Endothelial cell of umbilical vein (primary cell): ENCODE data around the gene RBBP4. TPM values are rescaled to one million over a fixed set of nuclear protein-coding genes. Genes with fewer than 3 reads are reported as not detected.

Experiments used
- BruUV-seq: library from RNA; stranded (reverse); fragments of 400-500 nt; replicated peaks from 2 replicates; lab custom pipeline; 2021; lab: Mats Ljungman, UMichigan
- CTCF ChIA-PET: fragments of 300-600, 350-600 bp; sonication (Branson Sonifier 250); formaldehyde crosslinking; loops from one replicate; lab custom pipeline; 2021; ENCODE audit warnings: antibody characterized with exemption, inconsistent platforms; lab: Charles Lee
- POLR2A ChIA-PET: fragments of 300-600, 350-600 bp; sonication (Branson Sonifier 250); formaldehyde crosslinking; loops from one replicate; lab custom pipeline; 2021; ENCODE audit warnings: antibody characterized with exemption, inconsistent platforms; lab: Charles Lee
- DNase-seq: peaks from one replicate; pipeline ENCODE4 v3.0.0-alpha.2; 2011; ENCODE audit warnings: low read depth, low spot score
- FAIRE-seq: peaks from 2 replicates; lab custom pipeline; 2011; peaks lifted over from hg19 to GRCh38; lab: Jason Lieb, UNC
- H2AFZ ChIP-seq: 2 replicates; pipeline ENCODE4 v1.6.0; 2012; ENCODE audit warnings: low read depth, low read length, control low read depth, inconsistent platforms
- H3K27ac ChIP-seq: 2 replicates; pipeline ENCODE4 v1.5.1; 2011; ENCODE audit warnings: low read depth, mild to moderate bottlenecking, control low read depth, low read length, moderate library complexity; ENCODE audit not compliant: insufficient read depth
- H3K27me3 ChIP-seq, 2 experiments: 2 replicates each; pipeline versions ENCODE4 v1.6.0 to v1.6.1; 2011; ENCODE audit warnings: low read length in 2 of 2, mixed read lengths in 1 of 2; ENCODE audit not compliant: control insufficient read depth in 2 of 2, insufficient read depth in 2 of 2
- H3K36me3 ChIP-seq, 2 experiments: 2 replicates in 1 of 2; 3 replicates in 1 of 2; pipeline ENCODE4 v1.5.1; 2011; ENCODE audit warnings: low read length in 2 of 2, mild to moderate bottlenecking in 1 of 2, moderate library complexity in 1 of 2; ENCODE audit not compliant: control insufficient read depth in 2 of 2, insufficient read depth in 2 of 2; ENCODE audit errors: extremely low read depth in 1 of 2
- H3K4me1 ChIP-seq: 3 replicates; pipeline ENCODE4 v1.5.1; 2011; ENCODE audit warnings: mild to moderate bottlenecking, low read length; ENCODE audit not compliant: control insufficient read depth, insufficient read depth; ENCODE audit errors: extremely low read depth
- H3K4me2 ChIP-seq: 2 replicates; pipeline ENCODE4 v1.6.1; 2011; ENCODE audit warnings: low read length, control low read depth, mixed read lengths; ENCODE audit not compliant: insufficient read depth
- H3K4me3 ChIP-seq, 3 experiments: fragments of 200-600 bp in 1 of 3; sonication (generic), shearing (Covaris generic) in 1 of 3; replicated peaks in 1 of 3; 2 replicates each; pipeline ENCODE4 v1.5.1; 2011 to 2016; ENCODE audit warnings: control low read depth in 3 of 3, low read length in 3 of 3, mild to moderate bottlenecking in 2 of 3, inconsistent platforms in 1 of 3, low read depth in 1 of 3, moderate library complexity in 1 of 3; ENCODE audit not compliant: insufficient read depth in 1 of 3
- H3K79me2 ChIP-seq: 2 replicates; pipeline ENCODE4 v1.6.0; 2012; ENCODE audit warnings: low read length, inconsistent platforms; ENCODE audit not compliant: control insufficient read depth, insufficient read depth
- H3K9ac ChIP-seq: replicated peaks from 2 replicates; pipeline ENCODE3; 2011; ENCODE audit warnings: low read length, control low read depth; ENCODE audit not compliant: insufficient read depth; ENCODE audit errors: extremely low read depth
- H3K9me1 ChIP-seq: replicated peaks from 3 replicates; pipeline ENCODE4 v1.6.0; 2011; ENCODE audit warnings: mild to moderate bottlenecking, low read length; ENCODE audit not compliant: control insufficient read depth, insufficient read depth; ENCODE audit errors: extremely low read depth
- H3K9me3 ChIP-seq: replicated peaks from 2 replicates; pipeline ENCODE4 v1.5.1; 2012; ENCODE audit warnings: low read length, inconsistent platforms; ENCODE audit not compliant: control insufficient read depth, insufficient read depth
- H4K20me1 ChIP-seq: replicated peaks from 2 replicates; pipeline ENCODE3; 2011; ENCODE audit warnings: mild to moderate bottlenecking, low read length; ENCODE audit not compliant: control insufficient read depth, insufficient read depth; ENCODE audit errors: extremely low read depth
- EZH2 ChIP-seq: IDR thresholded peaks from 2 replicates; pipeline ENCODE4 v1.6.1; 2012; ENCODE audit warnings: borderline replicate concordance, low read depth, mild to moderate bottlenecking, moderate library complexity, low read length, inconsistent platforms; ENCODE audit not compliant: severe bottlenecking
- FOS ChIP-seq: IDR thresholded peaks from 2 replicates; pipeline ENCODE4 v1.6.1; 2011; ENCODE audit warnings: mild to moderate bottlenecking, low read length, moderate library complexity, borderline replicate concordance; ENCODE audit not compliant: insufficient read depth
- GATA2 ChIP-seq: IDR thresholded peaks from 2 replicates; pipeline ENCODE4 v1.7.0; 2011; ENCODE audit warnings: low read depth, mild to moderate bottlenecking, moderate library complexity, mixed read lengths, low read length; ENCODE audit not compliant: insufficient read length, insufficient read depth
- JUN ChIP-seq: IDR thresholded peaks from 2 replicates; pipeline ENCODE4 v1.6.1; 2011; ENCODE audit warnings: borderline replicate concordance, low read depth; ENCODE audit not compliant: insufficient read length, insufficient read depth
- MYC ChIP-seq: IDR thresholded peaks from one replicate; pipeline ENCODE4 v1.6.1; 2011; ENCODE audit warnings: mild to moderate bottlenecking, low read depth, low read length
- POLR2A ChIP-seq: IDR thresholded peaks from 2 replicates; pipeline ENCODE4 v1.6.1; 2012; ENCODE audit warnings: low read depth, mild to moderate bottlenecking, control low read depth, low read length
- POLR2AphosphoS5 ChIP-seq: IDR thresholded peaks from 2 replicates; pipeline ENCODE4 v1.6.1; 2012; ENCODE audit warnings: low read depth, mild to moderate bottlenecking, control low read depth, low read length, moderate library complexity; ENCODE audit not compliant: insufficient read depth
- dilution Hi-C: fragments of 300-500 bp; cut with MboI; formaldehyde crosslinking; loops from one replicate; pipeline ENCODE4 v1.15.0; 2019; ENCODE audit warnings: low sequenced_read_pairs; ENCODE audit not compliant: extremely low pct_ligation_motif_present
- intact Hi-C: fragments of 100-400 bp; cut with micrococcal nuclease; formaldehyde crosslinking; loops from one replicate; pipeline ENCODE4 v1.10.0; 2022
- polyA plus RNA-seq, 4 experiments: library from polyadenylated mRNA; depleted of rRNA in 3 of 4; stranded (reverse) in 3 of 4; unstranded in 1 of 4; fragments of >200 nt; gene quantifications; 2 replicates each; pipeline versions ENCODE4 v1.2.1 to v1.2.3, GENCODE V29; 2011 to 2012; ENCODE audit warnings: missing spikeins in 1 of 4
- total RNA-seq: library from RNA; stranded (reverse); gene quantifications from 2 replicates; pipeline ENCODE4 v1.2.3, GENCODE V29; 2021
- TF ChIP-seq, protein P1 (sequence below), 2 donors: IDR thresholded peaks; 1 replicate in 1 of 2; 2 replicates in 1 of 2; pipeline ENCODE4 v1.5.1; 2011; ENCODE audit warnings: low read length in 2 of 2, mild to moderate bottlenecking in 2 of 2, moderate library complexity in 2 of 2, control low read depth in 1 of 2, inconsistent platforms in 1 of 2, low read depth in 1 of 2; ENCODE audit not compliant: insufficient read depth in 1 of 2; ENCODE audit errors: extremely low read depth in 1 of 2
- TF ChIP-seq, protein P2 (sequence below): IDR thresholded peaks from 2 replicates; pipeline ENCODE4 v1.6.1; 2011; ENCODE audit not compliant: insufficient read depth, insufficient read length

The RBBP4 gene
- total and polyA plus RNA-seq, 2 donors (not counting 3 experiments of a cell fraction or from before 2014, with no cell fraction given) = 84.9 to 241 TPM

DNA sequence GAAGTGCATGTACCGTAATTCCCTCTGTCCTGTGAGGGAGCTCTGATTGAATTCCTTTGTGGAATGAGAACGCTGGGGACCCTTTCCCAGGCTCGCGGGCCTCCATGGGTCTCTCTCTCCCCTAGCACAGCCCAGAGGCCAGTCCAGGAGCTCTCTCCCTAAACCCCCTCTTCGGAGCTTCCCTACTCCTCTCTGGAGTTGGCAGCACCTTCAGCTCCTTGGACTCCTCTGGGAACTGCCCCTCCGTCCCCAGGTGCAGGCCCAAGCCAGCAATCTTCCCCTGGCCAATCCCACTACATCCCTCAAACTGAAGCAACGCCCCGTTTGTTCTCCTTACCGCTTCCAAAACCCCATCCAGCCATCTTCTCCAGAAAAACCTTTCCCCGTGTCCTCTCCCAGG is 62.1 kb downstream of the RBBP4 start:
- CTCF ChIA-PET = interaction anchor here (0.6 to 9.1 kb wide), 32 partner anchors 11 to 373 kb away, joined by 3 to 392 read pairs (median 14); partner anchors contain the start of genes FNDC5, S100PBP, SYNC and YARS1
- no peaks in the 10 kb centered on the region for H3K9me3 ChIP-seq
- H3K27ac ChIP-seq = no peak overlapping the region
- no peaks in the 10 kb centered on the region for H3K4me1 ChIP-seq
- H3K79me2 ChIP-seq = no peaks in the 10 kb centered on the region
- no peak overlapping the region for H3K4me3 ChIP-seq
- dilution Hi-C loops (no loop called here), intact Hi-C loops (no loop called here)
- H4K20me1 ChIP-seq = no peaks in the 10 kb centered on the region
- no peak for FAIRE-seq
- H3K4me2 ChIP-seq = no peak overlapping the region
- TF ChIP-seq FOS = no peak
- no peak for TF ChIP-seq POLR2A
- TF ChIP-seq JUN = no peak
- TF ChIP-seq GATA2 = no peak
- no peak for TF ChIP-seq POLR2AphosphoS5
- TF ChIP-seq MYC = no peak
- TF ChIP-seq, protein P1, sequence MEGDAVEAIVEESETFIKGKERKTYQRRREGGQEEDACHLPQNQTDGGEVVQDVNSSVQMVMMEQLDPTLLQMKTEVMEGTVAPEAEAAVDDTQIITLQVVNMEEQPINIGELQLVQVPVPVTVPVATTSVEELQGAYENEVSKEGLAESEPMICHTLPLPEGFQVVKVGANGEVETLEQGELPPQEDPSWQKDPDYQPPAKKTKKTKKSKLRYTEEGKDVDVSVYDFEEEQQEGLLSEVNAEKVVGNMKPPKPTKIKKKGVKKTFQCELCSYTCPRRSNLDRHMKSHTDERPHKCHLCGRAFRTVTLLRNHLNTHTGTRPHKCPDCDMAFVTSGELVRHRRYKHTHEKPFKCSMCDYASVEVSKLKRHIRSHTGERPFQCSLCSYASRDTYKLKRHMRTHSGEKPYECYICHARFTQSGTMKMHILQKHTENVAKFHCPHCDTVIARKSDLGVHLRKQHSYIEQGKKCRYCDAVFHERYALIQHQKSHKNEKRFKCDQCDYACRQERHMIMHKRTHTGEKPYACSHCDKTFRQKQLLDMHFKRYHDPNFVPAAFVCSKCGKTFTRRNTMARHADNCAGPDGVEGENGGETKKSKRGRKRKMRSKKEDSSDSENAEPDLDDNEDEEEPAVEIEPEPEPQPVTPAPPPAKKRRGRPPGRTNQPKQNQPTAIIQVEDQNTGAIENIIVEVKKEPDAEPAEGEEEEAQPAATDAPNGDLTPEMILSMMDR (IDR thresholded peaks at IDR 0.05; ENCODE audit: extremely low read depth in 1 of 2, insufficient read depth in 1 of 2, low read depth in 1 of 2, low read length in 2 of 2) = no peak
- no peak for TF ChIP-seq EZH2
- TF ChIP-seq, protein P2, sequence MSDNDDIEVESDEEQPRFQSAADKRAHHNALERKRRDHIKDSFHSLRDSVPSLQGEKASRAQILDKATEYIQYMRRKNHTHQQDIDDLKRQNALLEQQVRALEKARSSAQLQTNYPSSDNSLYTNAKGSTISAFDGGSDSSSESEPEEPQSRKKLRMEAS = no peak
- no peak overlapping the region for H3K9ac ChIP-seq
- POLR2A ChIA-PET = interaction anchor here (0.6 kb wide), 1 partner anchor 12 kb away, joined by 6 read pairs; no protein-coding TSS in a partner anchor
- H3K36me3 ChIP-seq = no peaks in the 10 kb centered on the region
- no peaks in the 10 kb centered on the region for H3K27me3 ChIP-seq
- DNase-seq = no peak
- no TSS peak for BruUV-seq
- no peaks in the 10 kb centered on the region for H3K9me1 ChIP-seq
- no peak overlapping the region for H2AFZ ChIP-seq
